NT2/D1 (cell line): ENCODE measurements around the gene BPIFA3.

Source experiments
- SUZ12 ChIP-seq: IDR thresholded peaks from 2 replicates; pipeline ENCODE4 v1.6.1; 2011; ENCODE audit not compliant: insufficient read length, insufficient read depth; ENCODE audit errors: extremely low read depth
- YY1 ChIP-seq: IDR thresholded peaks from 2 replicates; pipeline ENCODE4 v1.6.1; 2011; ENCODE audit not compliant: insufficient read length, insufficient read depth
- ZNF274 ChIP-seq: IDR thresholded peaks from 2 replicates; pipeline ENCODE4 v1.6.1; 2011; ENCODE audit warnings: mild to moderate bottlenecking, low read depth, low read length

GRCh38 chr20:33180169-33180568, 37.0 kb upstream of the BPIFA3 start:
- no peak for TF ChIP-seq ZNF274
- TF ChIP-seq YY1, result no peak
- TF ChIP-seq SUZ12, result no peak
